Testis (tissue), 3 donors: ENCODE measurements around the gene HSPA9. TPM values are rescaled to one million over a fixed set of nuclear protein-coding genes. Genes with fewer than 3 reads are reported as not detected.

ENCODE experiments used
- DNase-seq: peaks from one replicate; pipeline ENCODE4 v3.0.0-alpha.2; 2019
- H3K27ac ChIP-seq, 2 donors: fragments of 200-600 bp; sonication (generic); one replicate each; pipeline ENCODE4 v1.5.1; 2019
- H3K27me3 ChIP-seq: fragments of 200-600 bp; sonication (generic); one replicate; pipeline ENCODE4 v1.5.1; 2019
- H3K36me3 ChIP-seq: fragments of 200-600 bp; sonication (generic); one replicate; pipeline ENCODE4 v1.5.1; 2017; ENCODE audit warnings: low read depth; ENCODE audit errors: missing control alignments
- H3K4me1 ChIP-seq: fragments of 200-600 bp; sonication (generic); one replicate; pipeline ENCODE4 v1.5.1; 2019
- H3K4me3 ChIP-seq, 2 donors: fragments of 200-600 bp; sonication (generic); one replicate each; pipeline ENCODE4 v1.5.1; 2017 to 2019
- H3K9me3 ChIP-seq: fragments of 200-600 bp; sonication (generic); one replicate; pipeline ENCODE4 v1.5.1; 2017
- POLR2A ChIP-seq: fragments of 450-650 bp; IDR thresholded peaks from one replicate; pipeline ENCODE4 v1.6.1; 2017; ENCODE audit warnings: antibody characterized with exemption, mild to moderate bottlenecking, moderate library complexity
- WGBS, 2 donors: methylation state at CpG; one replicate each; pipeline ENCODE4 v1.1.5; 2018; 5-methylcytosine and 5-hydroxymethylcytosine counted together
- intact Hi-C: fragments of 100-400 bp; cut with DNase I; formaldehyde crosslinking; loops from one replicate; pipeline ENCODE4 v1.15.1; 2023; ENCODE audit warnings: low total_unique reads
- polyA plus RNA-seq: library from polyadenylated mRNA; stranded (reverse); fragments of 350-450 nt; fragmentation: Illumina TruSeq; extraction: RNeasy Lipid Tissue Mini Kit (QIAGEN cat#74804); gene quantifications from one replicate; pipeline ENCODE4 v1.2.3, GENCODE V29; 2014; ENCODE audit warnings: low read depth, low replicate concordance; ENCODE audit not compliant: insufficient read depth
- total RNA-seq, 2 donors: library from RNA; depleted of rRNA; stranded (reverse); fragments of >200 nt; gene quantifications; one replicate each; pipeline ENCODE4 v1.2.3, GENCODE V29; 2016
- TF ChIP-seq, protein P1 (sequence below), 3 experiments: fragments of 450-650 bp in 2 of 3; fragments of 200-600 bp in 1 of 3; sonication (generic) in 1 of 3; IDR thresholded peaks; one replicate each; pipeline ENCODE4 v1.5.1; 2016 to 2019; ENCODE audit warnings: antibody characterized with exemption in 3 of 3, mild to moderate bottlenecking in 2 of 3, moderate library complexity in 1 of 3

Gene HSPA9
- total and polyA plus RNA-seq, 3 donors from 2014 or later, result 145 to 243 (median 205) TPM

DNA sequence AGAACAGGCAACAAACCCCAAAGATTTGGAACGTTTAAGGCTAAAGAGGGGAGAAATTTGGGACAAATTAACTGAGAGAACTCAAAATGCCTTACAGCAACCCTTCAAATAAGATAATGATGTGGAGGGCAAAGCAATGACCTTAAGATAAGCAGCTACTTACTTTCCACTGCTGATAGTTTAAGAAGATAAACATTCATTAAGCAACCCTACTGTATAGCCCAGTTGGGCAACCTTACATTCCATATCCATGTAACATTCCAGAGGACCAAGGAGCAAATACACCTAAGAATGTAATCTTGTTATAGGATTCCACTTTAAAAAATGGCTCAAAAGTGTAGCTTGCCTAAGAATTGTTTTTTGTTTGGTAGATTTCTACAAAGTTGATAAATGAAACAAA lies 47.0 kb downstream of the HSPA9 start:
- TF ChIP-seq POLR2A, result no peak
- TF ChIP-seq, protein P1, sequence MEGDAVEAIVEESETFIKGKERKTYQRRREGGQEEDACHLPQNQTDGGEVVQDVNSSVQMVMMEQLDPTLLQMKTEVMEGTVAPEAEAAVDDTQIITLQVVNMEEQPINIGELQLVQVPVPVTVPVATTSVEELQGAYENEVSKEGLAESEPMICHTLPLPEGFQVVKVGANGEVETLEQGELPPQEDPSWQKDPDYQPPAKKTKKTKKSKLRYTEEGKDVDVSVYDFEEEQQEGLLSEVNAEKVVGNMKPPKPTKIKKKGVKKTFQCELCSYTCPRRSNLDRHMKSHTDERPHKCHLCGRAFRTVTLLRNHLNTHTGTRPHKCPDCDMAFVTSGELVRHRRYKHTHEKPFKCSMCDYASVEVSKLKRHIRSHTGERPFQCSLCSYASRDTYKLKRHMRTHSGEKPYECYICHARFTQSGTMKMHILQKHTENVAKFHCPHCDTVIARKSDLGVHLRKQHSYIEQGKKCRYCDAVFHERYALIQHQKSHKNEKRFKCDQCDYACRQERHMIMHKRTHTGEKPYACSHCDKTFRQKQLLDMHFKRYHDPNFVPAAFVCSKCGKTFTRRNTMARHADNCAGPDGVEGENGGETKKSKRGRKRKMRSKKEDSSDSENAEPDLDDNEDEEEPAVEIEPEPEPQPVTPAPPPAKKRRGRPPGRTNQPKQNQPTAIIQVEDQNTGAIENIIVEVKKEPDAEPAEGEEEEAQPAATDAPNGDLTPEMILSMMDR (IDR thresholded peaks at IDR 0.05), result no peak
- no peaks in the 10 kb centered on the region for H3K36me3 ChIP-seq
- intact Hi-C loops, result no loop called here
- H3K9me3 ChIP-seq, result no peaks in the 10 kb centered on the region
- H3K27me3 ChIP-seq, result no peaks in the 10 kb centered on the region
- no peaks in the 10 kb centered on the region for H3K4me1 ChIP-seq
- WGBS, 2 donors, result 45 to 64% methylated on average over 1 of the region's 1 CpG
- no peak overlapping the region for H3K27ac ChIP-seq
- no peak for DNase-seq
- no peak overlapping the region for H3K4me3 ChIP-seq

DNA sequence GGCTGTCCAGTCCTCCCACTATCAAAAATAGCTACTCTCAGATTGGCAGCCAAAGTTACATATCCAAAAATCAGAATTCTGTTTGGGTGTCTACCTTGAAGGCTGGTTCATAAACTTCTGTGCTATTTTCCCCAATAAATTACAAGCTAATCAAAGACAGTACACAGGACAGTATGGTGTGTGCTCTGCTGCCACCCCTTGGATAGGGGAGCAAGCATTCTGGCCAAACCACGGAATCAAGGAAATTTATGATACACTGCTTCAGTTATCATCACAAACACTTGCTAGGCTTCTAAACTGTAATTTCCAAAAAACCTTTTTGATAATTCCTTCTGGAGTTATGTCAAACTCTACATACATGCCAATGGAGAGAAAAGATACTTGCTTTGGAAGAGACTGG lies 48.0 kb downstream of the HSPA9 start:
- no peaks in the 10 kb centered on the region for H3K4me1 ChIP-seq
- WGBS, 2 donors, result 37 to 44% methylated on average over 1 of the region's 1 CpG
- intact Hi-C loops, result no loop called here
- DNase-seq, result no peak
- H3K4me3 ChIP-seq, result no peak overlapping the region
- TF ChIP-seq POLR2A, result no peak
- TF ChIP-seq, protein P1 (IDR thresholded peaks at IDR 0.05), result no peak
- no peaks in the 10 kb centered on the region for H3K36me3 ChIP-seq
- H3K9me3 ChIP-seq, result no peaks in the 10 kb centered on the region
- H3K27ac ChIP-seq, result no peak overlapping the region
- H3K27me3 ChIP-seq, result no peaks in the 10 kb centered on the region

DNA sequence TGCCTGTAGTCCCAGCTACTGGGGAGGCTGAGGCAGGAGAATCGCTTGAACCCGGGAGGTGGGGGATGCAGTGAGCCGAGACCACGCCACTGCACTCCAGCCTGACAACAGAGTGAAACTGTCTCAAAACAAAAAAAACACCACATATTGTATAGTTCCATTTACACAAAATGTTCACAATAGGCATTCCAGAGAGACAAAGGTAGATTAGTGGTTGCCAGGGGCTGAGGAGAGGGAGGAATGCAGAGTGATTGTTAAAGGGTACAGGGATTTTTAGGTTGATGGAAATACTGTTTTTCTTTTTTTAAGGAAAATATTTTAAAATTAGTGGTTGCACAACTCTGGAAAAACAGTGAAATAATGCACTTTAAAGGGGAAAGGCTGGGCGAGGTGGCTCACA lies 51.8 kb downstream of the HSPA9 start:
- Histone ChIP-seq H3K27ac (no peak overlapping the region), H3K4me1 (no peaks in the 10 kb centered on the region), H3K27me3 (no peaks in the 10 kb centered on the region), H3K4me3 (no peak overlapping the region), H3K9me3 (no peaks in the 10 kb centered on the region), H3K36me3 (no peaks in the 10 kb centered on the region)
- TF ChIP-seq, protein P1 (IDR thresholded peaks at IDR 0.05), result no peak
- TF ChIP-seq POLR2A, result no peak
- 97 to 98% methylated on average over 5 of the region's 5 CpGs for WGBS, 2 donors
- intact Hi-C loops, result no loop called here
- no peak for DNase-seq

DNA sequence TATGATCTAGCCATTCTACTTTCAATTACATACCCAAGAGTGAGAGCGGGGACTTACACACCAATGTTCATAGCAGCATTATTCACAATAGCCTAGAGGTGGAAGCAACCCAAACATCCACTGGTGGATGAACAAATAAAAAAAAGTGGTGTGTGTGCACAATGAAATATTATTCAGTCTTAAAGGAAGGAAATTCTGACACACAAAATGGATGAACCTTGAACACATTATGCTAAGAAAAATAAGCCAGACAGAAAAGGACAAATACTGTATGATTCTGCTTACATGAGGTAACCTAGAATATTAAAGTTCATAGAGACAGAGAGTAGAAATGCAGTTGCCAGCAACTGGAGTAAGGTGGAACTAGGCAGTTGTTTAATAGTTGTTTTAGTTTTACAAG lies 54.2 kb downstream of the HSPA9 start:
- TF ChIP-seq, protein P1 (IDR thresholded peaks at IDR 0.05), result no peak
- TF ChIP-seq POLR2A, result no peak
- Histone ChIP-seq H3K4me3 (no peak overlapping the region), H3K9me3 (no peaks in the 10 kb centered on the region), H3K27me3 (no peaks in the 10 kb centered on the region), H3K36me3 (no peaks in the 10 kb centered on the region), H3K27ac (no peak overlapping the region), H3K4me1 (no peaks in the 10 kb centered on the region)
- intact Hi-C loops, result no loop called here
- 96 to 97% methylated on average over 1 of the region's 1 CpG for WGBS, 2 donors
- DNase-seq, result no peak

DNA sequence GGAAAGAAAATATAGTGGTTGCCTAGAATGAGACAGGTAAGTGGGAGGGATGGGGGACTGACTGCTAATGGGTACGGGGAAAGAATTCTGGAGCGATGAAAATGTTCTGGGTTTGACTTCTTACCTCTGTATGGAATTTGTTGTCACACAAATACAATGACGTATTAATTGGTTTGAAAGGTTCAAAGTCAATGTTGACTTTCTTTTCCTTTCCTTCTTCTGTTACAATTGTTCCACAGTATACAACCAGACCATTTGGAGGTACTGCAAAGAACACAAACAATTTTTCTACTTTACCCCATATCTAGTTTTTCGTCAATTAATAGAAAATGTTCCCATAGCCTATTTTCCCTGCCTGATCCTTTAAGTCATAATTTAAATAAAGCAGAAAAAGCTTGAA lies 57.8 kb downstream of the HSPA9 start:
- intact Hi-C loops, result no loop called here
- 93% methylated on average over 4 of the region's 4 CpGs for WGBS, 2 donors
- Histone ChIP-seq H3K4me1 (no peaks in the 10 kb centered on the region), H3K27me3 (no peaks in the 10 kb centered on the region), H3K36me3 (no peaks in the 10 kb centered on the region), H3K4me3 (no peak overlapping the region), H3K27ac (no peak overlapping the region), H3K9me3 (no peaks in the 10 kb centered on the region)
- no peak for TF ChIP-seq POLR2A
- TF ChIP-seq, protein P1 (IDR thresholded peaks at IDR 0.05), result no peak
- no peak for DNase-seq
